ENCODE measurements around the gene E4F1. TPM values are rescaled to one million over a fixed set of nuclear protein-coding genes. Genes with fewer than 3 reads are reported as not detected.

The E4F1 gene
- total and polyA plus RNA-seq, 2 of the 8 experiments (the other 6 are each of a cell fraction or from before 2014, with no cell fraction given): 22.2 to 27.0 TPM

- Histone ChIP-seq H3K14ac (ENCODE audit: insufficient read length) (no peak overlapping the region), H2BK15ac (ENCODE audit: low read length) (no peak overlapping the region), H3K9ac (replicated peaks in 1 of 4; ENCODE audit: extremely low read depth in 1 of 4, low read depth in 3 of 4, low read length in 3 of 4) (no peak overlapping the region), H3K36me3 (ENCODE audit: control insufficient read depth in 2 of 4, insufficient read depth in 4 of 4, low read length in 3 of 4) (peaks cover 0 to 20% (median 4%) of the 10 kb centered on the region in 4 experiments; a peak in 5 of 8 replicates), H3K27me3 (replicated peaks in 1 of 4; ENCODE audit: control insufficient read depth in 3 of 4, extremely low read depth in 1 of 4, insufficient read depth in 3 of 4, low read length in 3 of 4) (no peaks in the 10 kb centered on the region), H2BK5ac (ENCODE audit: low read depth, low read length) (no peak overlapping the region), H2AK5ac (ENCODE audit: low read depth, low read length) (no peak overlapping the region), H3K27ac (ENCODE audit: low read depth, low read length) (no peak overlapping the region), H3K4me2 (ENCODE audit: insufficient read depth in 1 of 2, low read depth in 2 of 2, low read length in 2 of 2) (no peak overlapping the region), H3K79me1 (ENCODE audit: low read depth, low read length) (peaks cover 3% of the 10 kb centered on the region; the same call in 1 of the 2 replicates), H2BK20ac (ENCODE audit: low read length) (no peak overlapping the region), H2BK120ac (replicated peaks; ENCODE audit: low read depth, low read length) (no peak overlapping the region), H3K23me2 (ENCODE audit: low read depth, low read length) (no peaks in the 10 kb centered on the region), H3K18ac (ENCODE audit: extremely low read depth, low read length) (no peak overlapping the region), H4K5ac (ENCODE audit: insufficient read length, low read depth, low read length) (no peak overlapping the region), H2AFZ (ENCODE audit: low read length) (no peak overlapping the region), H3K4ac (replicated peaks; ENCODE audit: insufficient read length, low read depth, low read length) (no peak overlapping the region), H4K8ac (ENCODE audit: extremely low read depth, insufficient read depth, low read length) (no peak overlapping the region), H4K20me1 (replicated peaks in 1 of 2; ENCODE audit: control insufficient read depth in 1 of 2, insufficient read depth in 2 of 2, low read length in 2 of 2) (peaks cover 9 to 15% of the 10 kb centered on the region in 2 experiments), H3K23ac (ENCODE audit: insufficient read length) (no peak overlapping the region), H4K91ac (replicated peaks; ENCODE audit: insufficient read length, low read length) (no peak overlapping the region), H3K4me3 (ENCODE audit: extremely low read depth in 1 of 4, insufficient read depth in 2 of 4, low read depth in 3 of 4, low read length in 4 of 4) (no peak overlapping the region), H2BK12ac (ENCODE audit: low read depth, low read length) (no peak overlapping the region), H3K9me3 (ENCODE audit: insufficient read depth in 2 of 2, low read depth in 1 of 2, low read length in 1 of 2) (no peaks in the 10 kb centered on the region), H3K56ac (replicated peaks; ENCODE audit: insufficient read length, low read depth, low read length) (no peak overlapping the region), H3K4me1 (replicated peaks in 1 of 4; ENCODE audit: control insufficient read depth in 3 of 4, insufficient read depth in 4 of 4, low read length in 3 of 4) (no peaks in the 10 kb centered on the region), H3K79me2 (ENCODE audit: control insufficient read depth in 1 of 2, insufficient read depth in 2 of 2, low read length in 2 of 2) (peaks cover 3 to 29% of the 10 kb centered on the region in 2 experiments; a peak in 2 of 4 replicates)
- ChIA-PET CTCF (ENCODE audit: partially characterized antibody) (interaction anchor here (1.1 to 2.8 kb wide), 4 partner anchors 10 to 37 kb away, joined by 3 to 10 read pairs (median 4); partner anchors contain the start of gene ECI1), POLR2A (ENCODE audit: partially characterized antibody) (interaction anchor here (0.9 to 6.7 kb wide), 12 partner anchors 9 to 242 kb away, joined by 3 to 37 read pairs (median 6); partner anchors contain the start of genes BRICD5, DNASE1L2, ECI1 and PGP)
- DNase-seq (ENCODE audit: low read depth in 1 of 2, low spot score in 2 of 2) (no peak), FAIRE-seq (no peak)
- 95% methylated on average over 6 of the region's 6 CpGs; no CpG with 5 or more reads in 1 of the 2 experiments for WGBS, 2 experiments (ENCODE audit: extremely low coverage in 1 of 2, insufficient coverage in 1 of 2, insufficient read length in 1 of 2, insufficient replicate concordance in 2 of 2, low coverage in 1 of 2, low lambda C conversion rate in 2 of 2, missing lambda C conversion rate in 1 of 2)
- TF ChIP-seq TEAD4 (IDR thresholded peaks at IDR 0.05; ENCODE audit: low read depth, low read length) (no peak), GTF2F1 (IDR thresholded peaks at IDR 0.05; ENCODE audit: borderline replicate concordance, low read depth, low read length) (no peak), SP1 (IDR thresholded peaks at IDR 0.05; ENCODE audit: low read depth, low read length) (no peak), ATF2 (IDR thresholded peaks at IDR 0.05; ENCODE audit: low read length) (no peak), JUN (IDR thresholded peaks at IDR 0.05; ENCODE audit: low read depth, low read length) (no peak), ZNF274 (IDR thresholded peaks at IDR 0.05; ENCODE audit: borderline replicate concordance, extremely low read depth, low read length) (no peak), CTCF (IDR thresholded peaks at IDR 0.05; ENCODE audit: control extremely low read depth in 1 of 3, insufficient read depth in 1 of 3, low read depth in 1 of 3, low read length in 3 of 3) (no peak), TBP (IDR thresholded peaks at IDR 0.05; ENCODE audit: low read depth, low read length) (no peak), KDM1A (IDR thresholded peaks at IDR 0.05; ENCODE audit: borderline replicate concordance, low read length) (no peak), SIRT6 (IDR thresholded peaks at IDR 0.05; ENCODE audit: low read length) (no peak)
Measured at GRCh38 chr16:2226918-2227317, 3.5 kb downstream of the E4F1 start.
